ENCODE data around the gene RABEP2.
A peak's percentile ranks its signal among the peaks of the same experiment; 100 is the strongest.
"Not testable (repeated sequence)": the region's sequence is repeated elsewhere in the genome, so short reads cannot be mapped to it uniquely, and the experiment has no call there.

The RABEP2 gene, protein sequence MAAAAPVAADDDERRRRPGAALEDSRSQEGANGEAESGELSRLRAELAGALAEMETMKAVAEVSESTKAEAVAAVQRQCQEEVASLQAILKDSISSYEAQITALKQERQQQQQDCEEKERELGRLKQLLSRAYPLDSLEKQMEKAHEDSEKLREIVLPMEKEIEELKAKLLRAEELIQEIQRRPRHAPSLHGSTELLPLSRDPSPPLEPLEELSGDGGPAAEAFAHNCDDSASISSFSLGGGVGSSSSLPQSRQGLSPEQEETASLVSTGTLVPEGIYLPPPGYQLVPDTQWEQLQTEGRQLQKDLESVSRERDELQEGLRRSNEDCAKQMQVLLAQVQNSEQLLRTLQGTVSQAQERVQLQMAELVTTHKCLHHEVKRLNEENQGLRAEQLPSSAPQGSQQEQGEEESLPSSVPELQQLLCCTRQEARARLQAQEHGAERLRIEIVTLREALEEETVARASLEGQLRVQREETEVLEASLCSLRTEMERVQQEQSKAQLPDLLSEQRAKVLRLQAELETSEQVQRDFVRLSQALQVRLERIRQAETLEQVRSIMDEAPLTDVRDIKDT

DNA sequence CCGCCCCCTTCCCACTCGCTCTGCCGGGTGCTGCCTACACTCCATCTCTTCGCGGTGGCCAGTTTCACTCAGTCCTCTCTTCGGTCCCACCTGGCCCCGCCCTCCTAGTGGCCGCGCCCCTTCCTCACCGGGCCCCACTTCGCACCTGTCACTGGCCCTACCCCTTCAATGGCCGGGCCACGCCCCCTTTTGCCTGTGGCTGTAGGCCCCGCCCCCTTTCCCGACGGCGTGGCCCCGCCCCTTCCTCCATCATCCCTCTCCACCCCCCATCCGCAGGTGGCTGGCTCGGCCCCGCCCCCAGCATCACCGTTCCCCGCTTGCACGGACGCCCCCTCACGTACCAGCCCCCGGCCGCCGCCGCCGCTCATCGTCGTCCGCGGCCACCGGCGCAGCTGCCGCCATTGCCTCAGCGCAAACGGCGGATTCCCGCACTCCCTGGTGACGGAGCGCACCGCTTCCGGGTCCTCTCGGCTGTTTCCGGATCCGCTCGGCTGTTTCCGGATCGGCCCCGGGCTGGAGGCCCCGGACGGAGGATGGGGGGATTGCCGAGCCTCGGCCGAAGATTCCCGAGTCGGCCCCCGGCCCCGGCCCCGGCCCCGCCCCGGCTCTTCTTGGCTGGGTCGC lies at the start of gene RABEP2:
Gene RABEP2, minus strand, starts transcription at position 477 of the 624 bp plus-strand sequence. Its CDS starts 75 bp downstream, at position 402.
- H3K4me2 ChIP-seq (ENCODE audit: low read length) = peak within 1 kb of the TSS; percentile 100
- H3K27me3 ChIP-seq (ENCODE audit: low read depth, low read length) = no peaks in the 10 kb centered on the region
- H3K9ac ChIP-seq (ENCODE audit: low read length) = peak within 1 kb of the TSS; percentile 97
- H3K4me3 ChIP-seq (ENCODE audit: low read length) = peak within 1 kb of the TSS; percentile 98
- no peaks in the 10 kb centered on the region for H3K79me2 ChIP-seq (ENCODE audit: low read length)
- H3K4me1 ChIP-seq (ENCODE audit: low read length) = peaks cover 14% of the 10 kb centered on the region
- peaks cover 4% of the 10 kb centered on the region for H3K36me3 ChIP-seq (replicated peaks; ENCODE audit: low read depth, low read length)
- peak within 1 kb of the TSS; percentile 90 for H2AFZ ChIP-seq (ENCODE audit: low read depth, low read length)
- no peaks in the 10 kb centered on the region for H3K9me3 ChIP-seq (ENCODE audit: insufficient read depth, low read length)
- TF ChIP-seq, protein P1, sequence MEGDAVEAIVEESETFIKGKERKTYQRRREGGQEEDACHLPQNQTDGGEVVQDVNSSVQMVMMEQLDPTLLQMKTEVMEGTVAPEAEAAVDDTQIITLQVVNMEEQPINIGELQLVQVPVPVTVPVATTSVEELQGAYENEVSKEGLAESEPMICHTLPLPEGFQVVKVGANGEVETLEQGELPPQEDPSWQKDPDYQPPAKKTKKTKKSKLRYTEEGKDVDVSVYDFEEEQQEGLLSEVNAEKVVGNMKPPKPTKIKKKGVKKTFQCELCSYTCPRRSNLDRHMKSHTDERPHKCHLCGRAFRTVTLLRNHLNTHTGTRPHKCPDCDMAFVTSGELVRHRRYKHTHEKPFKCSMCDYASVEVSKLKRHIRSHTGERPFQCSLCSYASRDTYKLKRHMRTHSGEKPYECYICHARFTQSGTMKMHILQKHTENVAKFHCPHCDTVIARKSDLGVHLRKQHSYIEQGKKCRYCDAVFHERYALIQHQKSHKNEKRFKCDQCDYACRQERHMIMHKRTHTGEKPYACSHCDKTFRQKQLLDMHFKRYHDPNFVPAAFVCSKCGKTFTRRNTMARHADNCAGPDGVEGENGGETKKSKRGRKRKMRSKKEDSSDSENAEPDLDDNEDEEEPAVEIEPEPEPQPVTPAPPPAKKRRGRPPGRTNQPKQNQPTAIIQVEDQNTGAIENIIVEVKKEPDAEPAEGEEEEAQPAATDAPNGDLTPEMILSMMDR (IDR thresholded peaks at IDR 0.05; ENCODE audit: low read depth, low read length) = no peak
- no peak for TF ChIP-seq EZH2phosphoT487 (IDR thresholded peaks at IDR 0.05; ENCODE audit: low read depth)
- H4K20me1 ChIP-seq (ENCODE audit: insufficient read depth, low read length) = no peaks in the 10 kb centered on the region
- peak within 1 kb of the TSS; percentile 92 for H3K27ac ChIP-seq (ENCODE audit: low read length)

DNA sequence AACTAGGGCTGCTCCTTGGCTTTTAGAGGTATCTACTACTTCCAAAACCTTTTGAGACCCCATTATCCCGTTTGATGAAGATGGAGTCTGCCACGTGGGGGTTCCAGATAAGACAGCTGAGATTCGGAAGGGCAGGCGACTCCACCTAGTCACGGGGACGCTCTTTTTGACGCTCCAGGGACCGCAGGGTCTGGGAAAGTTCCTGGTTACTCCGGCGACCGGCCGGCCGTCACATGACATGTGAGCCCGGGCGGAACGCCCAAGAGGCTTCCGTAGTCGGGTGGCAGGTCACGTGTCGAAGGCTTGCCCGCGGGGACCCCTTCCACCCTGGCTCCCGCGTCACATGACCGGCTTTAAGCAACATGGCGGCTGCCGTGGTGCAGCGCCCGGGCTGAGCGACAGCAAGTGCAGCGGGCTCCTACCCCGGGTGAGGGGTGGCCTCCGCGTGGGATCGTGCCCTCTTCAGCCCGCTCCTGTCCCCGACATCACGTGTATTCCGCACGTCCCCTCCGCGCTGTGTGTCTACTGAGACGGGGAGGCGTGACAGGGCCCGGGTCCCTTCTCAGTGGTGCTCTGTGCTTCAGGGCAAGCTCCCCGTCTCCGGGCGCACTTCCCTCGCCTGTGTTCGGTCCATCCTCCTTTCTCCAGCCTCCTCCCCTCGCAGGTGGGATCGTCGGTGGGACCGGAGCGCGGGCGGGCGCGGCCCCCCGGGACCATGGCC lies 49.6 kb upstream of the RABEP2 start, which contains the start of gene SPNS1:
Gene SPNS1, plus strand, starts transcription at position 342 of the 721 bp plus-strand sequence. Its CDS starts 374 bp downstream, at position 716.
- Histone ChIP-seq H3K27ac (ENCODE audit: low read length) (peak within 1 kb of the TSS; percentile 35), H3K36me3 (replicated peaks; ENCODE audit: low read depth, low read length) (no peaks in the 10 kb centered on the region), H2AFZ (ENCODE audit: low read depth, low read length) (peak within 1 kb of the TSS; percentile 94), H4K20me1 (ENCODE audit: insufficient read depth, low read length) (no peaks in the 10 kb centered on the region), H3K4me1 (ENCODE audit: low read length) (peaks cover 9% of the 10 kb centered on the region), H3K27me3 (ENCODE audit: low read depth, low read length) (no peaks in the 10 kb centered on the region), H3K9me3 (ENCODE audit: insufficient read depth, low read length) (no peaks in the 10 kb centered on the region), H3K4me3 (ENCODE audit: low read length) (peak within 1 kb of the TSS; percentile 94), H3K4me2 (ENCODE audit: low read length) (peak within 1 kb of the TSS; percentile 79), H3K79me2 (ENCODE audit: low read length) (peaks cover 9% of the 10 kb centered on the region; the same call in 1 of the 2 replicates), H3K9ac (ENCODE audit: low read length) (peak within 1 kb of the TSS; percentile 84)
- TF ChIP-seq, protein P1 (IDR thresholded peaks at IDR 0.05; ENCODE audit: low read depth, low read length) = no peak
- no peak for TF ChIP-seq EZH2phosphoT487 (IDR thresholded peaks at IDR 0.05; ENCODE audit: low read depth)

DNA sequence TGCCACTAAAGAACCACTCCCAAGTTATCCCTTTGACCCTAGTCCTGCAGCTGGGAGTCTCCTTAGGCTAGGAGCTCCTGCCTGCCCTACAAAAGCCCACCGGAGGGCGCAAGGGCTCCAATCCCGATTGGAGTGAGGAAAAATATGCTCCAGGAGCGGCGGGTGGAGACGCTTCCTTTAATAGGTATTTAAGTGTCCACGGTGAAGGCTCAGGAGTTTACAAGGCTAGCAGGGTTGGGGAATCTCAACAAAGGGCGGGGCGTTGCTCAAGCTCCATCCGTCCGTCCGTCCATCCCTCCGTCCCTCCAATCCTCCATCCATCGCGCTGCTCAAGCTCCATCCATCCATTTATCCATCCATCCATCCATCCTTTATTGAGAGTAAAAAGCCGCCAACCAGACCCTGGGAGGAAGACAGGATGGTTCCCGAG lies 49.0 kb upstream of the RABEP2 start:
- TF ChIP-seq, protein P1 (IDR thresholded peaks at IDR 0.05; ENCODE audit: low read depth, low read length) = peak; percentile 56
- no peak for TF ChIP-seq EZH2phosphoT487 (IDR thresholded peaks at IDR 0.05; ENCODE audit: low read depth)
- Histone ChIP-seq H3K9ac (ENCODE audit: low read length) (peak overlapping the region; percentile 84), H3K79me2 (ENCODE audit: low read length) (peaks cover 9% of the 10 kb centered on the region; the same call in 1 of the 2 replicates), H3K4me3 (ENCODE audit: low read length) (peak overlapping the region; percentile 94), H3K36me3 (replicated peaks; ENCODE audit: low read depth, low read length) (no peaks in the 10 kb centered on the region), H3K9me3 (ENCODE audit: insufficient read depth, low read length) (no peaks in the 10 kb centered on the region), H2AFZ (ENCODE audit: low read depth, low read length) (peak overlapping the region; percentile 94), H3K27ac (ENCODE audit: low read length) (peak overlapping the region; percentile 35), H3K4me2 (ENCODE audit: low read length) (peak overlapping the region; percentile 79), H4K20me1 (ENCODE audit: insufficient read depth, low read length) (no peaks in the 10 kb centered on the region), H3K4me1 (ENCODE audit: low read length) (peaks cover 9% of the 10 kb centered on the region), H3K27me3 (ENCODE audit: low read depth, low read length) (no peaks in the 10 kb centered on the region)

DNA sequence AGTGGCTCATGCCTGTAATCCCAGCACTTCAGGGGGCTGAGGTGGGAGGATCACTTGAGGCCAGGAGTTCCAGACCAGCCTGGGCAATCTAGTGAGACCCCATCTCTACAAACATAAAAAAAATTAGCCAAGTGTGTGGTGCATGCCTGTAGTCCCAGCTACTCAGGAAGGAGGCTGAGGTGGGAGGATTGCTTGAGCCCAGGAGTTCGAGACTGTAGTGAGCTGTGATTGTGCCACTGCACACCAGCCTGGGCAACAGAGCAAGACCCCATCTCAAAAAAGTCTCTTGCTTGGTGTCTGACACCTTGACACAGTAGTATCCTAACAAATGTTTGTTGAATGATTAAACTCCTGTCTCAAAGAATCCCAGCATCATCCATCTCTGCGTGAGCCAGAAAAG lies 44.7 kb upstream of the RABEP2 start:
- not testable (repeated sequence) for H3K4me1 ChIP-seq (ENCODE audit: low read length); H2AFZ ChIP-seq (ENCODE audit: low read depth, low read length); H3K36me3 ChIP-seq (replicated peaks; ENCODE audit: low read depth, low read length); H4K20me1 ChIP-seq (ENCODE audit: insufficient read depth, low read length); H3K4me3 ChIP-seq (ENCODE audit: low read length); H3K27ac ChIP-seq (ENCODE audit: low read length); H3K9me3 ChIP-seq (ENCODE audit: insufficient read depth, low read length); H3K27me3 ChIP-seq (ENCODE audit: low read depth, low read length); H3K9ac ChIP-seq (ENCODE audit: low read length); H3K4me2 ChIP-seq (ENCODE audit: low read length); H3K79me2 ChIP-seq (ENCODE audit: low read length)

Data from OCI-LY3 (cell line).